Stimulated activated naive CD8-positive, alpha-beta T cell treated with anti-CD3 and anti-CD28 coated beads, Interleukin-15, Interleukin-2, amounts not matched to agents 100 ng/mL and 50 ng/mL, for 24 hours (primary cell): Measurements from ENCODE around the gene CHST2.

Experiments used
- H3K27ac Mint-ChIP-seq: one replicate; pipeline ENCODE4 v1.8.0; 2021; ENCODE audit warnings: mild to moderate bottlenecking, mixed read lengths
- H3K27me3 Mint-ChIP-seq: one replicate; pipeline ENCODE4 v1.8.0; 2021; ENCODE audit warnings: mixed read lengths
- H3K36me3 Mint-ChIP-seq: one replicate; pipeline ENCODE4 v1.8.0; 2021; ENCODE audit warnings: low read depth, mixed read lengths
- H3K4me1 Mint-ChIP-seq: one replicate; pipeline ENCODE4 v1.8.0; 2021; ENCODE audit warnings: low read depth, mixed read lengths
- H3K4me3 Mint-ChIP-seq: one replicate; pipeline ENCODE4 v1.8.0; 2021; ENCODE audit warnings: mild to moderate bottlenecking, mixed read lengths
- H3K9me3 Mint-ChIP-seq: one replicate; pipeline ENCODE4 v1.8.0; 2021; ENCODE audit warnings: mixed read lengths

Gene CHST2

GRCh38 chr3:143137435-143138036, 18.0 kb downstream of the CHST2 start:
- H3K9me3 Mint-ChIP-seq = no peaks in the 10 kb centered on the region

GRCh38 chr3:143138953-143139352, 19.4 kb downstream of the CHST2 start:
- peaks cover 9% of the 10 kb centered on the region for H3K4me1 Mint-ChIP-seq
- no peak overlapping the region for H3K4me3 Mint-ChIP-seq
- no peaks in the 10 kb centered on the region for H3K27me3 Mint-ChIP-seq
- no peak overlapping the region for H3K27ac Mint-ChIP-seq
- no peaks in the 10 kb centered on the region for H3K36me3 Mint-ChIP-seq
- H3K9me3 Mint-ChIP-seq = no peaks in the 10 kb centered on the region

More at GRCh38 chr3:143137435-143138036, 18.0 kb downstream of the CHST2 start:
- Mint-ChIP-seq H3K4me3 (no peak overlapping the region), H3K27ac (no peak overlapping the region), H3K27me3 (no peaks in the 10 kb centered on the region), H3K36me3 (no peaks in the 10 kb centered on the region), H3K4me1 (peaks cover 15% of the 10 kb centered on the region)

GRCh38 chr3:143139762-143140161, 20.2 kb downstream of the CHST2 start:
- H3K9me3 Mint-ChIP-seq = no peaks in the 10 kb centered on the region
- no peaks in the 10 kb centered on the region for H3K27me3 Mint-ChIP-seq
- peaks cover 9% of the 10 kb centered on the region for H3K4me1 Mint-ChIP-seq
- H3K4me3 Mint-ChIP-seq = no peak overlapping the region
- no peaks in the 10 kb centered on the region for H3K36me3 Mint-ChIP-seq
- no peak overlapping the region for H3K27ac Mint-ChIP-seq

GRCh38 chr3:143140550-143140949, 21.0 kb downstream of the CHST2 start:
- H3K36me3 Mint-ChIP-seq = no peaks in the 10 kb centered on the region
- H3K4me3 Mint-ChIP-seq = no peak overlapping the region
- no peak overlapping the region for H3K27ac Mint-ChIP-seq
- peaks cover 5% of the 10 kb centered on the region for H3K4me1 Mint-ChIP-seq
- no peaks in the 10 kb centered on the region for H3K27me3 Mint-ChIP-seq
- H3K9me3 Mint-ChIP-seq = no peaks in the 10 kb centered on the region

GRCh38 chr3:143142354-143142753, 22.8 kb downstream of the CHST2 start:
- H3K9me3 Mint-ChIP-seq = no peaks in the 10 kb centered on the region
- no peaks in the 10 kb centered on the region for H3K27me3 Mint-ChIP-seq
- H3K4me3 Mint-ChIP-seq = no peak overlapping the region
- peaks cover 4% of the 10 kb centered on the region for H3K4me1 Mint-ChIP-seq
- no peaks in the 10 kb centered on the region for H3K36me3 Mint-ChIP-seq
- no peak overlapping the region for H3K27ac Mint-ChIP-seq

- H3K27me3 Mint-ChIP-seq = no peaks in the 10 kb centered on the region
- H3K27ac Mint-ChIP-seq = no peak overlapping the region
- H3K9me3 Mint-ChIP-seq = no peaks in the 10 kb centered on the region
- no peaks in the 10 kb centered on the region for H3K36me3 Mint-ChIP-seq
- H3K4me1 Mint-ChIP-seq = no peaks in the 10 kb centered on the region
- H3K4me3 Mint-ChIP-seq = no peak overlapping the region
Measured at GRCh38 chr3:143145906-143146305, 26.3 kb downstream of the CHST2 start.

- H3K27ac Mint-ChIP-seq = no peak overlapping the region
- no peaks in the 10 kb centered on the region for H3K36me3 Mint-ChIP-seq
- no peaks in the 10 kb centered on the region for H3K27me3 Mint-ChIP-seq
- H3K9me3 Mint-ChIP-seq = no peaks in the 10 kb centered on the region
- H3K4me1 Mint-ChIP-seq = peaks cover 3% of the 10 kb centered on the region
- no peak overlapping the region for H3K4me3 Mint-ChIP-seq
Measured at GRCh38 chr3:143146486-143147274, 27.1 kb downstream of the CHST2 start.

- Mint-ChIP-seq H3K4me3 (no peak overlapping the region), H3K36me3 (no peaks in the 10 kb centered on the region), H3K27ac (no peak overlapping the region), H3K4me1 (peaks cover 12% of the 10 kb centered on the region), H3K9me3 (no peaks in the 10 kb centered on the region), H3K27me3 (no peaks in the 10 kb centered on the region)
Measured at GRCh38 chr3:143147707-143148106, 28.1 kb downstream of the CHST2 start.

GRCh38 chr3:143150071-143150470, 30.5 kb downstream of the CHST2 start:
- no peak overlapping the region for H3K4me3 Mint-ChIP-seq
- no peak overlapping the region for H3K27ac Mint-ChIP-seq

GRCh38 chr3:143151004-143151731, 31.6 kb downstream of the CHST2 start:
- Mint-ChIP-seq H3K4me1 (peaks cover 22% of the 10 kb centered on the region), H3K9me3 (no peaks in the 10 kb centered on the region), H3K36me3 (no peaks in the 10 kb centered on the region), H3K27ac (no peak overlapping the region), H3K4me3 (no peak overlapping the region), H3K27me3 (no peaks in the 10 kb centered on the region)

More at GRCh38 chr3:143150071-143150470, 30.5 kb downstream of the CHST2 start:
- H3K9me3 Mint-ChIP-seq = no peaks in the 10 kb centered on the region
- H3K4me1 Mint-ChIP-seq = peaks cover 22% of the 10 kb centered on the region
- H3K27me3 Mint-ChIP-seq = no peaks in the 10 kb centered on the region
- no peaks in the 10 kb centered on the region for H3K36me3 Mint-ChIP-seq

- Mint-ChIP-seq H3K27me3 (no peaks in the 10 kb centered on the region), H3K4me1 (peaks cover 22% of the 10 kb centered on the region), H3K27ac (no peak overlapping the region), H3K4me3 (no peak overlapping the region), H3K36me3 (no peaks in the 10 kb centered on the region), H3K9me3 (no peaks in the 10 kb centered on the region)
Measured at GRCh38 chr3:143152043-143152442, 32.5 kb downstream of the CHST2 start.

- peaks cover 47% of the 10 kb centered on the region for H3K4me1 Mint-ChIP-seq
- H3K9me3 Mint-ChIP-seq = no peaks in the 10 kb centered on the region
- no peaks in the 10 kb centered on the region for H3K36me3 Mint-ChIP-seq
Measured at GRCh38 chr3:143155756-143156155, 36.2 kb downstream of the CHST2 start.

GRCh38 chr3:143158014-143158988, 38.7 kb downstream of the CHST2 start:
- peaks cover 44% of the 10 kb centered on the region for H3K4me1 Mint-ChIP-seq
- H3K27me3 Mint-ChIP-seq = no peaks in the 10 kb centered on the region
- H3K4me3 Mint-ChIP-seq = no peak overlapping the region
- H3K27ac Mint-ChIP-seq = no peak overlapping the region
- H3K36me3 Mint-ChIP-seq = no peaks in the 10 kb centered on the region
- peaks cover 3% of the 10 kb centered on the region for H3K9me3 Mint-ChIP-seq

More at GRCh38 chr3:143155756-143156155, 36.2 kb downstream of the CHST2 start:
- Mint-ChIP-seq H3K4me3 (no peak overlapping the region), H3K27me3 (no peaks in the 10 kb centered on the region), H3K27ac (no peak overlapping the region)

- Mint-ChIP-seq H3K4me1 (peaks cover 59% of the 10 kb centered on the region), H3K27ac (no peak overlapping the region)
Measured at GRCh38 chr3:143160437-143160836, 40.9 kb downstream of the CHST2 start.

More at GRCh38 chr3:143160437-143160836, 40.9 kb downstream of the CHST2 start:
- H3K27me3 Mint-ChIP-seq = no peaks in the 10 kb centered on the region
- H3K4me3 Mint-ChIP-seq = no peak overlapping the region
- H3K9me3 Mint-ChIP-seq = peaks cover 3% of the 10 kb centered on the region
- H3K36me3 Mint-ChIP-seq = no peaks in the 10 kb centered on the region
